Testis (tissue), 3 donors: ENCODE measurements around the gene CD7. TPM values are rescaled to one million over a fixed set of nuclear protein-coding genes. Genes with fewer than 3 reads are reported as not detected.
A peak's percentile ranks its signal among the peaks of the same experiment; 100 is the strongest.

ENCODE experiments used
- DNase-seq: peaks from one replicate; pipeline ENCODE4 v3.0.0-alpha.2; 2019
- H3K27ac ChIP-seq, 2 donors: fragments of 200-600 bp; sonication (generic); one replicate each; pipeline ENCODE4 v1.5.1; 2019
- H3K27me3 ChIP-seq: fragments of 200-600 bp; sonication (generic); one replicate; pipeline ENCODE4 v1.5.1; 2019
- H3K36me3 ChIP-seq: fragments of 200-600 bp; sonication (generic); one replicate; pipeline ENCODE4 v1.5.1; 2017; ENCODE audit warnings: low read depth; ENCODE audit errors: missing control alignments
- H3K4me1 ChIP-seq: fragments of 200-600 bp; sonication (generic); one replicate; pipeline ENCODE4 v1.5.1; 2019
- H3K4me3 ChIP-seq, 2 donors: fragments of 200-600 bp; sonication (generic); one replicate each; pipeline ENCODE4 v1.5.1; 2017 to 2019
- H3K9me3 ChIP-seq: fragments of 200-600 bp; sonication (generic); one replicate; pipeline ENCODE4 v1.5.1; 2017
- POLR2A ChIP-seq: fragments of 450-650 bp; IDR thresholded peaks from one replicate; pipeline ENCODE4 v1.6.1; 2017; ENCODE audit warnings: antibody characterized with exemption, mild to moderate bottlenecking, moderate library complexity
- WGBS, 2 donors: methylation state at CpG; one replicate each; pipeline ENCODE4 v1.1.5; 2018; 5-methylcytosine and 5-hydroxymethylcytosine counted together
- intact Hi-C: fragments of 100-400 bp; cut with DNase I; formaldehyde crosslinking; loops from one replicate; pipeline ENCODE4 v1.15.1; 2023; ENCODE audit warnings: low total_unique reads
- polyA plus RNA-seq: library from polyadenylated mRNA; stranded (reverse); fragments of 350-450 nt; fragmentation: Illumina TruSeq; extraction: RNeasy Lipid Tissue Mini Kit (QIAGEN cat#74804); gene quantifications from one replicate; pipeline ENCODE4 v1.2.3, GENCODE V29; 2014; ENCODE audit warnings: low read depth, low replicate concordance; ENCODE audit not compliant: insufficient read depth
- total RNA-seq, 2 donors: library from RNA; depleted of rRNA; stranded (reverse); fragments of >200 nt; gene quantifications; one replicate each; pipeline ENCODE4 v1.2.3, GENCODE V29; 2016
- TF ChIP-seq, protein P1 (sequence below), 3 experiments: fragments of 450-650 bp in 2 of 3; fragments of 200-600 bp in 1 of 3; sonication (generic) in 1 of 3; IDR thresholded peaks; one replicate each; pipeline ENCODE4 v1.5.1; 2016 to 2019; ENCODE audit warnings: antibody characterized with exemption in 3 of 3, mild to moderate bottlenecking in 2 of 3, moderate library complexity in 1 of 3

CD7 gene
- total and polyA plus RNA-seq, 3 donors from 2014 or later: 0.55 to 3.0 (median 2.3) TPM

DNA sequence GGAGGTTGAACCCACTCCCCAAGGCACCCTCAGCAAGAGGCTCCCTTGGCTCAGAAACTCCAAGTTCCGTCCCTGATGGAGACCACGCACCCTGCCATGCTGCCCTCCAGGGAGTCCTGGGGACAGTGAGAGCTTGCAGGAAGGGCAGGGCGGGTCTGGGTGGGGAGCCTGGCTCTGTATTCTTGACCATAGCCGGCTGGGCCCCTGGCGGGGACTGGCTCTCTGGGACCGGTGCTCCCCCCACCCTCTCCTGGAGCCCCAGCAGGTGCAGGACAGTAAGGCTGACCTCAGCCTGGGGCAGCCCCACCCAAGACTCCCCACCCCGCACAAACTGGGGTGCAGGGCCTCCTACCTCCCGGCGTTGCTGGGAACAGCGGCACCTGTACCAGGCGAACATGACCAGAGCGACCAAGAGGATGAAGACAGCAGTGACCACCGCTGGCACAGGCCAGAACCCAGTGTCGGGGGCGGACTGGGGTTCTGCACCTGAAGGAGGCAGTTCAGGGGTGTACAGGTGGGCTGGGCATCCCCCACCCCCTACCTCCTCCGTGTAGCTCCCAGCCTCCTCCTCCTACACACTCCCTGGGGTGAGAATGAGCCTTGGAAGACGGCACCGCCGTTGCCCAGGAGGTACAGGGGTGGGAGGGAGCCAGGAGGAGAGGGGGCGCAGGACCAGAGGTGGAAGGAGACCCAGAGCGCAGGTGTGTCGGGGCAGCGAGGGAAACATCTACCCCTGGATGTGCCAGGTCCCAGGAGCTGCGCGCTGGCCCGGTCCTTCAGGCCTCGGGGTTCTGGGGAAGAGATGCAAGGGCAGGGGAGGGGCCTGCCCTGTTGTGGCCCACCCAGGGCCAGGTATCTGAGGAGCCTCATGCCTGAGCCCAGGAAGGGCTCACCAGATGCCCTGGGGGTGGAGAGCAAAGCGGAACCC is 5.4 kb upstream of the CD7 start:
- Histone ChIP-seq H3K9me3 (no peaks in the 10 kb centered on the region), H3K4me3 (no peak overlapping the region), H3K4me1 (no peaks in the 10 kb centered on the region), H3K36me3 (no peaks in the 10 kb centered on the region), H3K27ac (no peak overlapping the region), H3K27me3 (no peaks in the 10 kb centered on the region)
- DNase-seq: no peak
- WGBS, 2 donors: 82 to 89% methylated on average over 19 to 28 of the region's 28 CpGs
- no peak for TF ChIP-seq POLR2A
- TF ChIP-seq, protein P1, sequence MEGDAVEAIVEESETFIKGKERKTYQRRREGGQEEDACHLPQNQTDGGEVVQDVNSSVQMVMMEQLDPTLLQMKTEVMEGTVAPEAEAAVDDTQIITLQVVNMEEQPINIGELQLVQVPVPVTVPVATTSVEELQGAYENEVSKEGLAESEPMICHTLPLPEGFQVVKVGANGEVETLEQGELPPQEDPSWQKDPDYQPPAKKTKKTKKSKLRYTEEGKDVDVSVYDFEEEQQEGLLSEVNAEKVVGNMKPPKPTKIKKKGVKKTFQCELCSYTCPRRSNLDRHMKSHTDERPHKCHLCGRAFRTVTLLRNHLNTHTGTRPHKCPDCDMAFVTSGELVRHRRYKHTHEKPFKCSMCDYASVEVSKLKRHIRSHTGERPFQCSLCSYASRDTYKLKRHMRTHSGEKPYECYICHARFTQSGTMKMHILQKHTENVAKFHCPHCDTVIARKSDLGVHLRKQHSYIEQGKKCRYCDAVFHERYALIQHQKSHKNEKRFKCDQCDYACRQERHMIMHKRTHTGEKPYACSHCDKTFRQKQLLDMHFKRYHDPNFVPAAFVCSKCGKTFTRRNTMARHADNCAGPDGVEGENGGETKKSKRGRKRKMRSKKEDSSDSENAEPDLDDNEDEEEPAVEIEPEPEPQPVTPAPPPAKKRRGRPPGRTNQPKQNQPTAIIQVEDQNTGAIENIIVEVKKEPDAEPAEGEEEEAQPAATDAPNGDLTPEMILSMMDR (IDR thresholded peaks at IDR 0.05): no peak
- intact Hi-C loops: no loop called here

- Histone ChIP-seq H3K4me3 (no peak overlapping the region), H3K36me3 (no peaks in the 10 kb centered on the region), H3K27me3 (no peaks in the 10 kb centered on the region), H3K4me1 (no peaks in the 10 kb centered on the region), H3K9me3 (no peaks in the 10 kb centered on the region), H3K27ac (no peak overlapping the region)
- intact Hi-C loops: no loop called here
- no peak for TF ChIP-seq POLR2A
- TF ChIP-seq, protein P1 (IDR thresholded peaks at IDR 0.05): no peak
- DNase-seq: no peak
- WGBS, 2 donors: 69 to 79% methylated on average over 7 to 21 of the region's 21 CpGs
Measured at GRCh38 chr17:82321947-82322466, 4.6 kb upstream of the CD7 start.

- 38 to 43% methylated on average over 42 to 65 of the region's 65 CpGs for WGBS, 2 donors
- no peak overlapping the region for H3K27ac ChIP-seq
- peak; percentile 31 for DNase-seq
- no peaks in the 10 kb centered on the region for H3K27me3 ChIP-seq
- H3K4me3 ChIP-seq: peak overlapping the region in 1 of 2 donors; percentile 7
- H3K4me1 ChIP-seq: no peaks in the 10 kb centered on the region
- TF ChIP-seq, protein P1 (IDR thresholded peaks at IDR 0.05): peak; percentile 82 to 93 (median 90)
- no peak for TF ChIP-seq POLR2A
- H3K9me3 ChIP-seq: no peaks in the 10 kb centered on the region
- intact Hi-C loops: no loop called here
- no peaks in the 10 kb centered on the region for H3K36me3 ChIP-seq
Measured at GRCh38 chr17:82320956-82321927, 3.8 kb upstream of the CD7 start.

DNA sequence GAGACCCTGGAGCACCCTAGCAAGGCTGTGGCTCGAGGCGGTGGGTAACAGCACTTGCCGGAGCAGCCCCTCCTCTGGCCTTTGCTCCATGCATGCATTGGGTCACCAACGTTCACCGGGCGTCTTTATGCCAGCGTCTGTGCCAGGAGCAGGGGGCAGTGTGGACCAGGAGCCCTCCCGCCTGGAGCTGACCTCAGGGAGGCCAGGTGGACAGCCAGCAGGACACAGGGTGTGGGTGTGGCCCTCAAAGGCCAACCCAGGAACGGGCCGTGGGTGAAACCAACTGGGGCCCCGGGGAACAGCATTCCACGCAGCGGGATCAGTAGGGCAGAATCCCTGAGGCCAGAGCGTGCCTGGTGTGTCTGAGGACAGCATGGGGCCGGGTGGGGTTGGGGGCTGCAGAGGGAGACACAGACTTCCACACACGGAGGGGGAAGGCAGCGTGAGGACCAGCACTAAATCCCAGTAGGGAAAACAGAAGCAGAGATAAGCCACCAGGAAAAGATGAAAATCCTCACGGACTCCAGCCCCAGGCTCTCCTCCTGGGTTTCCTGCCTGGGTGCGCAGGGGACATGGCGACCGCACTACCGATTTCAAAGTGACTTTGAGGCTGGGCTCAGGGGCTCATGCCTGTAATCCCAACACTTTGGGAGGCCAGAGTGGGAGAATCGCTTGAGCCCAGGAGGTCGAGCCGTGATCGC is 2.9 kb upstream of the CD7 start:
- H3K27ac ChIP-seq: no peak overlapping the region
- H3K36me3 ChIP-seq: no peaks in the 10 kb centered on the region
- no peaks in the 10 kb centered on the region for H3K9me3 ChIP-seq
- H3K27me3 ChIP-seq: no peaks in the 10 kb centered on the region
- intact Hi-C loops: no loop called here
- no peak for DNase-seq
- TF ChIP-seq, protein P1 (IDR thresholded peaks at IDR 0.05): no peak
- TF ChIP-seq POLR2A: no peak
- 47 to 49% methylated on average over 26 of the region's 26 CpGs for WGBS, 2 donors
- H3K4me3 ChIP-seq: no peak overlapping the region
- peaks cover 6% of the 10 kb centered on the region for H3K4me1 ChIP-seq
